H1 (cell line): ENCODE results near the gene PPP1R3G.

ENCODE experiments used
- ASH2L ChIP-seq: fragments of 200-600, 300-600 bp; sonication (generic); IDR thresholded peaks from one replicate; pipeline ENCODE4 v1.7.1; 2017; ENCODE audit warnings: low read length
- CEBPB ChIP-seq: IDR thresholded peaks from 2 replicates; pipeline ENCODE4 v1.6.1; 2012; ENCODE audit warnings: low read depth, low read length
- CTCF ChIP-seq, 3 experiments: IDR thresholded peaks; 1 replicate in 2 of 3; 2 replicates in 1 of 3; pipeline versions ENCODE4 v1.5.1 to v1.6.1; 2011; ENCODE audit warnings: low read length in 3 of 3, mild to moderate bottlenecking in 3 of 3, inconsistent platforms in 2 of 3, low read depth in 1 of 3, moderate library complexity in 1 of 3; ENCODE audit not compliant: insufficient read depth in 1 of 3; ENCODE audit errors: control extremely low read depth in 1 of 3
- JUND ChIP-seq: IDR thresholded peaks from 2 replicates; pipeline ENCODE4 v1.6.1; 2011; ENCODE audit warnings: mild to moderate bottlenecking, improper control_type of control experiment, low read length
- MAX ChIP-seq: IDR thresholded peaks from 2 replicates; pipeline ENCODE4 v1.6.1; 2012; ENCODE audit warnings: inconsistent platforms
- NRF1 ChIP-seq: IDR thresholded peaks from 2 replicates; pipeline ENCODE4 v1.6.1; 2011; ENCODE audit warnings: mild to moderate bottlenecking, low read depth, low read length, improper control_type of control experiment
- POLR2A ChIP-seq, 2 experiments: IDR thresholded peaks; 1 replicate in 1 of 2; 2 replicates in 1 of 2; pipeline ENCODE4 v1.6.1; 2011; ENCODE audit warnings: low read depth in 2 of 2, low read length in 2 of 2, mild to moderate bottlenecking in 2 of 2; ENCODE audit errors: control extremely low read depth in 1 of 2
- SIX5 ChIP-seq: IDR thresholded peaks from 2 replicates; pipeline ENCODE4 v1.6.1; 2011; ENCODE audit warnings: mild to moderate bottlenecking, low read depth, low read length
- SUZ12 ChIP-seq: fragments of 200-600 bp; sonication (generic); IDR thresholded peaks from 2 replicates; pipeline ENCODE4 v1.6.1; 2012; ENCODE audit warnings: mild to moderate bottlenecking, inconsistent platforms, low read length, moderate library complexity, mixed read lengths
- TAF1 ChIP-seq: IDR thresholded peaks from 2 replicates; pipeline ENCODE4 v1.6.1; 2011; ENCODE audit warnings: mild to moderate bottlenecking, low read depth, low read length

- TF ChIP-seq ASH2L (no peak), POLR2A (IDR thresholded peaks at IDR 0.05; ENCODE audit: control extremely low read depth in 1 of 2, low read depth in 2 of 2, low read length in 2 of 2) (no peak), CTCF (IDR thresholded peaks at IDR 0.05; ENCODE audit: control extremely low read depth in 1 of 3, insufficient read depth in 1 of 3, low read depth in 1 of 3, low read length in 3 of 3) (no peak), NRF1 (no peak), TAF1 (no peak), CEBPB (no peak), MAX (no peak), SUZ12 (no peak), SIX5 (no peak), JUND (no peak)
Measured at GRCh38 chr6:5095236-5095635, 10.1 kb downstream of the PPP1R3G start.
